Neural progenitor cell (in vitro differentiated cells): ENCODE measurements around the gene RNF169.

ENCODE experiments used
- CTCF ChIP-seq: fragments of 200-600 bp; sonication (generic); IDR thresholded peaks from 2 replicates; pipeline ENCODE4 v1.5.1; 2017; ENCODE audit warnings: antibody characterized with exemption, mild to moderate bottlenecking
- EZH2 ChIP-seq: fragments of 200-600 bp; sonication (generic); IDR thresholded peaks from 2 replicates; pipeline ENCODE4 v1.6.1; 2017; ENCODE audit warnings: antibody characterized with exemption, mild to moderate bottlenecking, moderate library complexity
- EZH2phosphoT487 ChIP-seq: fragments of 200-600 bp; sonication (generic); IDR thresholded peaks from 2 replicates; pipeline ENCODE4 v1.6.1; 2017; ENCODE audit warnings: antibody characterized with exemption

- TF ChIP-seq CTCF = no peak
- no peak for TF ChIP-seq EZH2phosphoT487
- no peak for TF ChIP-seq EZH2
These were observed 104.6 kb downstream of the RNF169 start for GRCh38 chr11:74853223-74853622.
